H1 (cell line): Measurements from ENCODE around the gene RBM47. TPM values are rescaled to one million over a fixed set of nuclear protein-coding genes. Genes with fewer than 3 reads are reported as not detected.

Experiments used
- CTCF ChIA-PET: fragments of 300-600 bp; sonication (Branson Sonifier 250); formaldehyde crosslinking; loops from one replicate; lab custom pipeline; 2021; ENCODE audit not compliant: partially characterized antibody; lab: Charles Lee
- POLR2A ChIA-PET: fragments of 300-600 bp; sonication (Branson Sonifier 250); formaldehyde crosslinking; loops from one replicate; lab custom pipeline; 2021; ENCODE audit warnings: inconsistent platforms; ENCODE audit not compliant: partially characterized antibody; lab: Charles Lee
- DNase-seq, 2 experiments: peaks; one replicate each; pipeline versions ENCODE4 v3.0.0 to v3.0.0-alpha.2; 2010 to 2022; ENCODE audit warnings: low spot score in 2 of 2, low read depth in 1 of 2, mixed read lengths in 1 of 2
- FAIRE-seq: peaks from 2 replicates; lab custom pipeline; 2011; peaks lifted over from hg19 to GRCh38; lab: Jason Lieb, UNC
- H2AFZ ChIP-seq: 2 replicates; pipeline ENCODE4 v1.8.1; 2012; ENCODE audit warnings: low read length, inconsistent platforms
- H2AK5ac ChIP-seq: 2 replicates; pipeline ENCODE4 v1.6.1; 2013; ENCODE audit warnings: low read depth, low read length
- H2BK120ac ChIP-seq: replicated peaks from 2 replicates; pipeline ENCODE3; 2013; ENCODE audit warnings: low read depth, low read length, inconsistent platforms
- H2BK12ac ChIP-seq: 2 replicates; pipeline ENCODE4 v1.6.1; 2013; ENCODE audit warnings: low read depth, low read length
- H2BK15ac ChIP-seq: 2 replicates; pipeline ENCODE4 v1.6.1; 2013; ENCODE audit warnings: low read length
- H2BK20ac ChIP-seq: 2 replicates; pipeline ENCODE4 v1.6.1; 2013; ENCODE audit warnings: low read length
- H2BK5ac ChIP-seq: 2 replicates; pipeline ENCODE4 v1.6.1; 2013; ENCODE audit warnings: low read depth, low read length
- H3K14ac ChIP-seq: 2 replicates; pipeline ENCODE4 v1.6.1; 2013; ENCODE audit warnings: inconsistent platforms; ENCODE audit not compliant: insufficient read length
- H3K18ac ChIP-seq: 2 replicates; pipeline ENCODE4 v1.6.1; 2013; ENCODE audit warnings: low read length; ENCODE audit errors: extremely low read depth
- H3K23ac ChIP-seq: 2 replicates; pipeline ENCODE4 v1.6.1; 2013; ENCODE audit warnings: inconsistent platforms; ENCODE audit not compliant: insufficient read length
- H3K23me2 ChIP-seq: 2 replicates; pipeline ENCODE4 v1.6.1; 2013; ENCODE audit warnings: low read depth, low read length
- H3K27ac ChIP-seq: 2 replicates; pipeline ENCODE4 v1.6.1; 2011; ENCODE audit warnings: low read depth, low read length, inconsistent platforms
- H3K27me3 ChIP-seq, 4 experiments: replicated peaks in 1 of 4; 1 replicate in 1 of 4; 2 replicates in 3 of 4; pipeline versions ENCODE4 v1.6.1 to v1.8.1; 2011 to 2013; ENCODE audit warnings: low read length in 3 of 4, mild to moderate bottlenecking in 3 of 4, inconsistent platforms in 2 of 4, mixed read lengths in 2 of 4, moderate library complexity in 1 of 4; ENCODE audit not compliant: control insufficient read depth in 3 of 4, insufficient read depth in 3 of 4; ENCODE audit errors: extremely low read depth in 1 of 4
- H3K36me3 ChIP-seq, 4 experiments: 2 replicates each; pipeline versions ENCODE4 v1.6.1 to v1.8.1; 2011 to 2013; ENCODE audit warnings: mild to moderate bottlenecking in 4 of 4, low read length in 3 of 4, moderate library complexity in 2 of 4, control low read depth in 1 of 4, inconsistent platforms in 1 of 4; ENCODE audit not compliant: insufficient read depth in 4 of 4, control insufficient read depth in 2 of 4
- H3K4ac ChIP-seq: replicated peaks from 2 replicates; pipeline ENCODE3; 2013; ENCODE audit warnings: low read length, low read depth, mixed read lengths, inconsistent platforms; ENCODE audit not compliant: insufficient read length
- H3K4me1 ChIP-seq, 4 experiments: replicated peaks in 1 of 4; 1 replicate in 1 of 4; 2 replicates in 3 of 4; pipeline versions ENCODE4 v1.6.1 to v1.8.1; 2011 to 2013; ENCODE audit warnings: low read length in 3 of 4, inconsistent platforms in 2 of 4, mixed read lengths in 1 of 4; ENCODE audit not compliant: insufficient read depth in 4 of 4, control insufficient read depth in 3 of 4
- H3K4me2 ChIP-seq, 2 experiments: 2 replicates each; pipeline versions ENCODE4 v1.6.1 to v1.8.1; 2011 to 2013; ENCODE audit warnings: low read depth in 2 of 2, low read length in 2 of 2, control low read depth in 1 of 2, inconsistent platforms in 1 of 2, mild to moderate bottlenecking in 1 of 2; ENCODE audit not compliant: insufficient read depth in 1 of 2
- H3K4me3 ChIP-seq, 4 experiments: fragments of 200-600, 300-600 bp in 1 of 4; sonication (generic), shearing (Covaris generic), sonication (Bioruptor Twin) in 1 of 4; 2 replicates each; pipeline versions ENCODE4 v1.5.1 to v1.8.1; 2011 to 2016; ENCODE audit warnings: low read length in 4 of 4, low read depth in 3 of 4, control low read depth in 2 of 4, inconsistent platforms in 2 of 4, mild to moderate bottlenecking in 2 of 4, mixed read lengths in 1 of 4, moderate library complexity in 1 of 4; ENCODE audit not compliant: insufficient read depth in 2 of 4; ENCODE audit errors: extremely low read depth in 1 of 4
- H3K56ac ChIP-seq: replicated peaks from 2 replicates; pipeline ENCODE3; 2013; ENCODE audit warnings: low read depth, mild to moderate bottlenecking, mixed read lengths, low read length, inconsistent platforms; ENCODE audit not compliant: insufficient read length
- H3K79me1 ChIP-seq: 2 replicates; pipeline ENCODE4 v1.6.1; 2013; ENCODE audit warnings: low read depth, low read length, control low read depth
- H3K79me2 ChIP-seq, 2 experiments: 2 replicates each; pipeline versions ENCODE4 v1.6.1 to v1.8.1; 2012 to 2013; ENCODE audit warnings: low read length in 2 of 2, mild to moderate bottlenecking in 2 of 2, inconsistent platforms in 1 of 2; ENCODE audit not compliant: insufficient read depth in 2 of 2, control insufficient read depth in 1 of 2
- H3K9ac ChIP-seq, 4 experiments: replicated peaks in 1 of 4; 1 replicate in 1 of 4; 2 replicates in 3 of 4; pipeline versions ENCODE4 v1.6.1 to v1.8.1; 2011 to 2013; ENCODE audit warnings: low read depth in 3 of 4, low read length in 3 of 4, control low read depth in 2 of 4, mild to moderate bottlenecking in 2 of 4, moderate library complexity in 2 of 4, inconsistent platforms in 1 of 4; ENCODE audit errors: extremely low read depth in 1 of 4
- H3K9me3 ChIP-seq, 2 experiments: 2 replicates each; pipeline versions ENCODE4 v1.6.1 to v1.8.1; 2012 to 2013; ENCODE audit warnings: mild to moderate bottlenecking in 2 of 2, moderate library complexity in 2 of 2, control low read depth in 1 of 2, inconsistent platforms in 1 of 2, low read depth in 1 of 2, low read length in 1 of 2, mixed read lengths in 1 of 2; ENCODE audit not compliant: insufficient read depth in 2 of 2
- H4K20me1 ChIP-seq, 2 experiments: replicated peaks in 1 of 2; 2 replicates each; pipeline versions ENCODE3 to v1.8.1; 2011 to 2013; ENCODE audit warnings: inconsistent platforms in 2 of 2, low read length in 2 of 2, mild to moderate bottlenecking in 1 of 2; ENCODE audit not compliant: insufficient read depth in 2 of 2, control insufficient read depth in 1 of 2
- H4K5ac ChIP-seq: 2 replicates; pipeline ENCODE4 v1.6.1; 2013; ENCODE audit warnings: low read length, low read depth, mixed read lengths, inconsistent platforms; ENCODE audit not compliant: insufficient read length
- H4K8ac ChIP-seq: 2 replicates; pipeline ENCODE4 v1.8.0; 2013; ENCODE audit warnings: mild to moderate bottlenecking, moderate library complexity, low read length, inconsistent platforms; ENCODE audit not compliant: insufficient read depth; ENCODE audit errors: extremely low read depth
- H4K91ac ChIP-seq: replicated peaks from 2 replicates; pipeline ENCODE3; 2013; ENCODE audit warnings: low read length, mixed read lengths, inconsistent platforms; ENCODE audit not compliant: insufficient read length
- WGBS, 2 experiments: shearing (Covaris generic) in 1 of 2; methylation state at CpG; one replicate each; pipeline versions ENCODE4 v1.1.6 to v1.1.7; 2013 to 2015; ENCODE audit warnings: low lambda C conversion rate in 2 of 2, mixed read lengths in 2 of 2, inconsistent platforms in 1 of 2, low coverage in 1 of 2, missing lambda C conversion rate in 1 of 2; ENCODE audit not compliant: insufficient replicate concordance in 2 of 2, insufficient coverage in 1 of 2, insufficient read length in 1 of 2; ENCODE audit errors: extremely low coverage in 1 of 2, missing lambda C conversion rate in 1 of 2; 5-methylcytosine and 5-hydroxymethylcytosine counted together
- polyA plus RNA-seq, 7 experiments: library from polyadenylated mRNA; depleted of rRNA in 3 of 7; stranded (reverse) in 5 of 7; unstranded in 2 of 7; fragments of >200 nt in 5 of 7; fragments of 200-250 nt in 2 of 7; gene quantifications; 1 replicate in 5 of 7; 2 replicates in 1 of 7; 4 replicates in 1 of 7; pipeline versions ENCODE4 v1.2.1 to v1.2.3, GENCODE V29; 2011 to 2013; ENCODE audit warnings: missing spikeins in 2 of 7, mixed read lengths in 2 of 7
- total RNA-seq: library from RNA; stranded (reverse); fragmentation: NEBNext Ultra II Directional; extraction: Animal tissue kit (Norgen Biotek cat#: 25700); gene quantifications from 2 replicates; pipeline ENCODE4 v1.2.1, GENCODE V29; 2021

RBM47 gene
- total and polyA plus RNA-seq, 2 of the 8 experiments (the other 6 are each of a cell fraction or from before 2014, with no cell fraction given) = 42.8 to 78.9 TPM

- Histone ChIP-seq H2BK15ac (no peak overlapping the region), H3K79me2 (no peaks in the 10 kb centered on the region), H3K4me3 (no peak overlapping the region), H3K9me3 (no peaks in the 10 kb centered on the region), H4K20me1 (no peaks in the 10 kb centered on the region), H2BK120ac (no peak overlapping the region), H3K4me1 (peaks cover 0 to 6% (median 4%) of the 10 kb centered on the region in 4 experiments; a peak in 5 of 7 replicates), H4K91ac (no peak overlapping the region), H3K36me3 (peaks cover 0 to 28% (median 11%) of the 10 kb centered on the region in 4 experiments; a peak in 5 of 8 replicates), H4K5ac (no peak overlapping the region), H3K56ac (no peak overlapping the region), H3K14ac (no peak overlapping the region), H2BK12ac (no peak overlapping the region), H2BK5ac (no peak overlapping the region), H2BK20ac (no peak overlapping the region), H3K27me3 (no peaks in the 10 kb centered on the region), H3K4ac (no peak overlapping the region), H4K8ac (no peak overlapping the region), H3K18ac (no peak overlapping the region), H3K9ac (no peak overlapping the region), H3K23ac (no peak overlapping the region), H2AFZ (no peak overlapping the region), H3K4me2 (no peak overlapping the region), H3K79me1 (peaks cover 3% of the 10 kb centered on the region; the same call in 1 of the 2 replicates), H3K23me2 (no peaks in the 10 kb centered on the region), H3K27ac (no peak overlapping the region), H2AK5ac (no peak overlapping the region)
- FAIRE-seq (no peak), DNase-seq (no peak)
- ChIA-PET POLR2A (interaction anchor here (0.6 to 0.7 kb wide), 2 partner anchors 17 to 315 kb away, joined by 3 read pairs; no protein-coding TSS in a partner anchor), CTCF (interaction anchor here (0.7 to 1.6 kb wide), 10 partner anchors 8 to 434 kb away, joined by 3 to 4 read pairs (median 3); no protein-coding TSS in a partner anchor)
- WGBS, 2 experiments = 90% methylated on average over 6 of the region's 6 CpGs; no CpG with 5 or more reads in 1 of the 2 experiments
These were observed 195.5 kb downstream of the RBM47 start for GRCh38 chr4:40434126-40434687.
